IMR-90 (cell line): Measurements from ENCODE around the gene PNPLA2. TPM values are rescaled to one million over a fixed set of nuclear protein-coding genes. Genes with fewer than 3 reads are reported as not detected.

Experiments used
- ATAC-seq: fragments of 200-7000 bp; cut with Tn5 transposase; 2 replicates; pipeline ENCODE4 v1.9.1; 2020; ENCODE audit warnings: low read depth, mild to moderate bottlenecking, moderate library complexity
- BruUV-seq: library from RNA; stranded (reverse); fragments of 400-500 nt; replicated peaks from 2 replicates; lab custom pipeline; 2021; lab: Mats Ljungman, UMichigan
- CTCF ChIA-PET: fragments of 300-600 bp; formaldehyde crosslinking; extraction: SDS; loops from one replicate; lab custom pipeline; 2021; ENCODE audit warnings: antibody characterized with exemption; lab: Yijun Ruan, JAX
- POLR2A ChIA-PET: fragments of 300-600 bp; sonication (Branson Sonifier 250); formaldehyde crosslinking; loops from one replicate; lab custom pipeline; 2022; ENCODE audit warnings: antibody characterized with exemption; ENCODE audit not compliant: unreplicated experiment; lab: Charles Lee
- DNase-seq: peaks from one replicate; pipeline ENCODE4 v3.0.0; 2013
- H2AFZ ChIP-seq: replicated peaks from 2 replicates; pipeline ENCODE3; 2013; ENCODE audit warnings: low read length, mild to moderate bottlenecking; ENCODE audit not compliant: poor library complexity
- H2AK5ac ChIP-seq: 2 replicates; pipeline ENCODE4 v1.6.1; 2013; ENCODE audit warnings: low read depth, low read length, inconsistent platforms
- H2AK9ac ChIP-seq: replicated peaks from 2 replicates; pipeline ENCODE3; 2013; ENCODE audit warnings: mild to moderate bottlenecking, low read depth, low read length, moderate library complexity; ENCODE audit not compliant: poor library complexity
- H2BK120ac ChIP-seq: 2 replicates; pipeline ENCODE4 v1.6.1; 2013; ENCODE audit warnings: low read depth, low read length, inconsistent platforms
- H2BK15ac ChIP-seq: 3 replicates; pipeline ENCODE4 v1.6.1; 2013; ENCODE audit warnings: low read depth, low read length, inconsistent platforms
- H2BK20ac ChIP-seq: 2 replicates; pipeline ENCODE4 v1.6.1; 2013; ENCODE audit warnings: low read depth, mild to moderate bottlenecking, inconsistent platforms, low read length, moderate library complexity
- H2BK5ac ChIP-seq: 2 replicates; pipeline ENCODE4 v1.6.1; 2013; ENCODE audit warnings: mild to moderate bottlenecking, low read depth, low read length, inconsistent platforms; ENCODE audit not compliant: poor library complexity, severe bottlenecking
- H3K14ac ChIP-seq: replicated peaks from 2 replicates; pipeline ENCODE4 v1.6.1; 2013; ENCODE audit warnings: low read depth, low read length, inconsistent platforms
- H3K18ac ChIP-seq: 2 replicates; pipeline ENCODE4 v1.6.1; 2013; ENCODE audit warnings: low read depth, low read length, control low read depth
- H3K23ac ChIP-seq: 2 replicates; pipeline ENCODE4 v1.6.1; 2013; ENCODE audit warnings: low read depth, low read length, inconsistent platforms
- H3K27ac ChIP-seq: 2 replicates; pipeline ENCODE4 v1.5.1; 2013; ENCODE audit warnings: mild to moderate bottlenecking, control low read depth, low read length; ENCODE audit not compliant: insufficient read depth
- H3K27me3 ChIP-seq: 2 replicates; pipeline ENCODE4 v1.6.1; 2013; ENCODE audit warnings: low read length; ENCODE audit not compliant: control insufficient read depth, insufficient read depth
- H3K36me3 ChIP-seq: 2 replicates; pipeline ENCODE4 v1.6.1; 2013; ENCODE audit warnings: low read length, mixed read lengths; ENCODE audit not compliant: control insufficient read depth, insufficient read depth
- H3K4ac ChIP-seq: 2 replicates; pipeline ENCODE4 v1.6.1; 2013; ENCODE audit warnings: low read depth, low read length, inconsistent platforms
- H3K4me1 ChIP-seq: 2 replicates; pipeline ENCODE4 v1.6.1; 2013; ENCODE audit warnings: low read length, mixed read lengths; ENCODE audit not compliant: control insufficient read depth, insufficient read depth
- H3K4me2 ChIP-seq: 2 replicates; pipeline ENCODE4 v1.6.1; 2013; ENCODE audit warnings: low read depth, mild to moderate bottlenecking, control low read depth, low read length, moderate library complexity
- H3K4me3 ChIP-seq: 2 replicates; pipeline ENCODE4 v1.5.1; 2013; ENCODE audit warnings: low read depth, mild to moderate bottlenecking, control low read depth, low read length, moderate library complexity; ENCODE audit not compliant: insufficient read depth
- H3K56ac ChIP-seq: 2 replicates; pipeline ENCODE4 v1.6.1; 2013; ENCODE audit warnings: low read length, inconsistent platforms; ENCODE audit not compliant: insufficient read depth; ENCODE audit errors: extremely low read depth
- H3K79me1 ChIP-seq, 2 experiments: 2 replicates each; pipeline ENCODE4 v1.6.1; 2013; ENCODE audit warnings: low read length in 2 of 2, inconsistent platforms in 1 of 2, low read depth in 1 of 2
- H3K9ac ChIP-seq: 2 replicates; pipeline ENCODE4 v1.6.1; 2013; ENCODE audit warnings: low read depth, low read length, control low read depth
- H3K9me1 ChIP-seq: 2 replicates; pipeline ENCODE4 v1.6.1; 2013; ENCODE audit warnings: low read length, inconsistent platforms; ENCODE audit not compliant: insufficient read depth
- H3K9me3 ChIP-seq: 2 replicates; pipeline ENCODE4 v1.6.1; 2013; ENCODE audit warnings: low read length; ENCODE audit not compliant: control insufficient read depth, insufficient read depth
- H4K20me1 ChIP-seq: 2 replicates; pipeline ENCODE4 v1.6.1; 2013; ENCODE audit warnings: low read length, inconsistent platforms; ENCODE audit not compliant: insufficient read depth
- H4K5ac ChIP-seq: 2 replicates; pipeline ENCODE4 v1.6.1; 2013; ENCODE audit warnings: mild to moderate bottlenecking, low read depth, low read length, control low read depth
- H4K8ac ChIP-seq, 2 experiments: 2 replicates each; pipeline ENCODE4 v1.6.1; 2013; ENCODE audit warnings: low read depth in 2 of 2, low read length in 2 of 2, control low read depth in 1 of 2, inconsistent platforms in 1 of 2
- H4K91ac ChIP-seq: 2 replicates; pipeline ENCODE4 v1.6.1; 2013; ENCODE audit warnings: low read depth, low read length, inconsistent platforms; ENCODE audit not compliant: insufficient read depth
- NFE2L2 ChIP-seq: fragments of 150-350 bp; IDR thresholded peaks from 2 replicates; pipeline ENCODE4 v1.6.1; 2016; ENCODE audit warnings: low read depth, mild to moderate bottlenecking, low read length
- RAD21 ChIP-seq: IDR thresholded peaks from 2 replicates; pipeline ENCODE4 v1.6.1; 2012; ENCODE audit warnings: low read length, improper control_type of control experiment
- WGBS, 2 experiments: methylation state at CpG; one replicate each; pipeline versions ENCODE4 v1.1.5 to v1.1.7; 2013; ENCODE audit warnings: missing lambda C conversion rate in 2 of 2; ENCODE audit not compliant: insufficient read length in 1 of 2; ENCODE audit errors: extremely low coverage in 2 of 2; 5-methylcytosine and 5-hydroxymethylcytosine counted together
- dilution Hi-C: fragments of 300-500 bp; cut with HindIII; formaldehyde crosslinking; loops from one replicate; pipeline ENCODE4 v1.14.3; 2018; ENCODE audit warnings: low sequenced_read_pairs; ENCODE audit not compliant: unreplicated experiment
- in situ Hi-C: fragments of 300-500 bp; cut with MboI; formaldehyde crosslinking; loops from 3 replicates; pipeline ENCODE4 v1.14.3; 2019; ENCODE audit warnings: low sequenced_read_pairs, inconsistent platforms, mixed read lengths
- intact Hi-C: fragments of 100-400 bp; cut with micrococcal nuclease; formaldehyde crosslinking; loops from 2 replicates; pipeline ENCODE4 v1.10.0; 2022
- polyA plus RNA-seq, 3 experiments: library from polyadenylated mRNA; depleted of rRNA; stranded (reverse); fragments of >200 nt; gene quantifications; 2 replicates each; pipeline ENCODE4 v1.2.3, GENCODE V29; 2012; ENCODE audit warnings: low replicate concordance in 1 of 3
- total RNA-seq: library from RNA; depleted of rRNA; stranded (reverse); fragments of >200 nt; gene quantifications from 2 replicates; pipeline ENCODE4 v1.2.3, GENCODE V29; 2012

The PNPLA2 gene
- total and polyA plus RNA-seq, 2 of the 4 experiments (the other 2 are of a cell fraction) = 7.0 to 94.3 TPM

DNA sequence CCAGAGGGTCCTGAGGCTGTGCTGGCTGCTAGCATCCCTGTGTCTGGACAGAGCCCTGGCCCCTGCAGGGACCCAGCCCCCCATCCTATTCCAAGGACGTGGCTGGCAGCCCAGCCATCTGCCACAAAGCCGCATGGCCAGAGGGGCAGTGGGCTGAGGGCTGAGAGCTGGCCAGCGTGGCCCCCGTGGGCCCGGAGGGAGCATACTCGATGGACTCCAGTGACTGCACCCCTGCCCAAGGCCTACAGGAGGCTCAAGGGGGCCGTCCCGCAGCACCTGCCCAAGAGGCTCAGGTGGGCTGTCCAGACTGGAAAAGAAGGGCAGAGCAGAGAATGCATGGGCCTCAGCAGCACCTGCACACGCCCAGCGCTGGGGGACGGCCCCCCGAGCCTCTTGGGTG, 37.1 kb downstream of the PNPLA2 start:
- H3K27ac ChIP-seq = no peak overlapping the region
- no peak for ATAC-seq
- no peak for DNase-seq
- H2AFZ ChIP-seq = no peak overlapping the region
- dilution Hi-C loops = no loop called here
- in situ Hi-C loops = no loop called here
- no peak for TF ChIP-seq NFE2L2
- TF ChIP-seq RAD21 = no peak
- H4K20me1 ChIP-seq = peaks cover 81% of the 10 kb centered on the region
- H2BK120ac ChIP-seq = no peak overlapping the region
- no peak overlapping the region for H3K14ac ChIP-seq
- CTCF ChIA-PET = no interaction called here
- H4K8ac ChIP-seq = no peak overlapping the region
- no peak overlapping the region for H3K4me3 ChIP-seq
- WGBS, 2 experiments = 90% methylated on average over 6 of the region's 12 CpGs; no CpG with 5 or more reads in 1 of the 2 experiments
- H2BK5ac ChIP-seq = no peak overlapping the region
- POLR2A ChIA-PET = no interaction called here
- H3K79me1 ChIP-seq = peaks cover 18 to 87% of the 10 kb centered on the region in 2 experiments
- no peak overlapping the region for H3K56ac ChIP-seq
- H3K9me1 ChIP-seq = no peaks in the 10 kb centered on the region
- H3K27me3 ChIP-seq = no peaks in the 10 kb centered on the region
- H3K9me3 ChIP-seq = no peaks in the 10 kb centered on the region
- H3K4me1 ChIP-seq = peaks cover 15% of the 10 kb centered on the region
- no peak overlapping the region for H2AK5ac ChIP-seq
- peaks cover 20% of the 10 kb centered on the region for H3K36me3 ChIP-seq
- H3K4ac ChIP-seq = no peak overlapping the region
- no peak overlapping the region for H2AK9ac ChIP-seq
- H3K23ac ChIP-seq = no peak overlapping the region
- no peak overlapping the region for H2BK20ac ChIP-seq
- intact Hi-C loops = no loop called here
- H3K4me2 ChIP-seq = no peak overlapping the region
- no peak overlapping the region for H3K18ac ChIP-seq
- BruUV-seq = no TSS peak
- H4K91ac ChIP-seq = no peak overlapping the region
- H3K9ac ChIP-seq = no peak overlapping the region
- H2BK15ac ChIP-seq = no peak overlapping the region
- no peak overlapping the region for H4K5ac ChIP-seq
